Left ventricle myocardium inferior (tissue), 1 donor: ENCODE data around the gene CES5A. TPM values are rescaled to one million over a fixed set of nuclear protein-coding genes. Genes with fewer than 3 reads are reported as not detected.

Experiments
- DNase-seq: peaks from one replicate; pipeline ENCODE4 v3.0.0-alpha.2; 2020
- H3K27ac ChIP-seq: fragments of 200-600 bp; replicated peaks from 2 replicates; pipeline ENCODE4 v1.8.0; 2021
- H3K27me3 ChIP-seq: fragments of 200-600 bp; 2 replicates; pipeline ENCODE4 v1.8.0; 2021; ENCODE audit warnings: low read depth
- H3K36me3 ChIP-seq: fragments of 200-600 bp; 2 replicates; pipeline ENCODE4 v1.8.0; 2021
- H3K4me1 ChIP-seq: fragments of 200-600 bp; 2 replicates; pipeline ENCODE4 v1.8.0; 2021
- H3K4me3 ChIP-seq: fragments of 200-600 bp; 2 replicates; pipeline ENCODE4 v1.8.0; 2021; ENCODE audit warnings: mild to moderate bottlenecking, moderate library complexity
- H3K9me3 ChIP-seq: fragments of 200-600 bp; replicated peaks from 2 replicates; pipeline ENCODE4 v1.8.0; 2021
- CTCF ChIP-seq: fragments of 200-600 bp; IDR thresholded peaks from 2 replicates; pipeline ENCODE4 v1.8.0; 2021; ENCODE audit warnings: antibody characterized with exemption, mild to moderate bottlenecking, borderline replicate concordance
- intact Hi-C: fragments of 100-400 bp; cut with micrococcal nuclease; formaldehyde crosslinking; loops from one replicate; pipeline ENCODE4 v1.11.0; 2022
- total RNA-seq: library from RNA; stranded (reverse); fragmentation: NEBNext Ultra II Directional; extraction: Animal tissue kit (Norgen Biotek cat#: 25700); gene quantifications from one replicate; pipeline ENCODE4 v1.2.1, GENCODE V29; 2021
- donor health status: DM: no; HTN: yes; CAD: no; lungs with severe emphysema.

Gene CES5A
- total RNA-seq, 1 donor from 2014 or later = not detected

GRCh38 chr16:55899857-55900256 lies 24.7 kb upstream of the CES5A start:
- no peaks in the 10 kb centered on the region for H3K36me3 ChIP-seq
- no peak overlapping the region for H3K4me3 ChIP-seq
- no peak for TF ChIP-seq CTCF
- DNase-seq = no peak
- H3K9me3 ChIP-seq = peaks cover 30% of the 10 kb centered on the region
- H3K27ac ChIP-seq = no peak overlapping the region
- intact Hi-C loops = no loop called here
- H3K27me3 ChIP-seq = no peaks in the 10 kb centered on the region
- H3K4me1 ChIP-seq = no peaks in the 10 kb centered on the region

- H3K4me3 ChIP-seq = no peak overlapping the region
Observed at GRCh38 chr16:55898592-55898991, 23.4 kb upstream of the CES5A start.

GRCh38 chr16:55892821-55893220 lies 17.6 kb upstream of the CES5A start:
- no peaks in the 10 kb centered on the region for H3K27me3 ChIP-seq
- H3K4me3 ChIP-seq = no peak overlapping the region
- peaks cover 60% of the 10 kb centered on the region for H3K9me3 ChIP-seq
- TF ChIP-seq CTCF = no peak
- intact Hi-C loops = no loop called here
- no peak for DNase-seq
- no peak overlapping the region for H3K27ac ChIP-seq
- H3K36me3 ChIP-seq = no peaks in the 10 kb centered on the region
- H3K4me1 ChIP-seq = no peaks in the 10 kb centered on the region

More at GRCh38 chr16:55898592-55898991, 23.4 kb upstream of the CES5A start:
- Histone ChIP-seq H3K4me1 (no peaks in the 10 kb centered on the region), H3K9me3 (peaks cover 31% of the 10 kb centered on the region), H3K27me3 (no peaks in the 10 kb centered on the region), H3K36me3 (no peaks in the 10 kb centered on the region), H3K27ac (no peak overlapping the region)
- intact Hi-C loops = no loop called here
- TF ChIP-seq CTCF = no peak
- no peak for DNase-seq

GRCh38 chr16:55889518-55889917 lies 14.3 kb upstream of the CES5A start:
- H3K27ac ChIP-seq = no peak overlapping the region
- intact Hi-C loops = no loop called here
- no peak for DNase-seq
- H3K36me3 ChIP-seq = no peaks in the 10 kb centered on the region
- H3K4me3 ChIP-seq = no peak overlapping the region
- H3K27me3 ChIP-seq = no peaks in the 10 kb centered on the region
- TF ChIP-seq CTCF = no peak
- no peaks in the 10 kb centered on the region for H3K4me1 ChIP-seq
- peaks cover 43% of the 10 kb centered on the region for H3K9me3 ChIP-seq

- H3K27me3 ChIP-seq = no peaks in the 10 kb centered on the region
- DNase-seq = no peak
- TF ChIP-seq CTCF = no peak
- no peak overlapping the region for H3K27ac ChIP-seq
- no peaks in the 10 kb centered on the region for H3K36me3 ChIP-seq
- H3K4me3 ChIP-seq = no peak overlapping the region
- intact Hi-C loops = no loop called here
- H3K9me3 ChIP-seq = peaks cover 33% of the 10 kb centered on the region
- no peaks in the 10 kb centered on the region for H3K4me1 ChIP-seq
Observed at GRCh38 chr16:55888546-55888945, 13.4 kb upstream of the CES5A start.

- Histone ChIP-seq H3K27me3 (peaks cover 41% of the 10 kb centered on the region), H3K9me3 (no peaks in the 10 kb centered on the region), H3K4me3 (no peak overlapping the region), H3K4me1 (no peaks in the 10 kb centered on the region), H3K36me3 (no peaks in the 10 kb centered on the region), H3K27ac (no peak overlapping the region)
- intact Hi-C loops = no loop called here
- no peak for TF ChIP-seq CTCF
- no peak for DNase-seq
Observed at GRCh38 chr16:55876854-55877253, 1.7 kb upstream of the CES5A start.
